Spleen (tissue), 11 donors: ENCODE results near the gene ERLEC1. TPM values are rescaled to one million over a fixed set of nuclear protein-coding genes. Genes with fewer than 3 reads are reported as not detected.

Experiments
- DNase-seq: peaks from one replicate; pipeline ENCODE4 v3.0.0-alpha.2; 2020
- H3K27ac ChIP-seq, 8 donors: fragments of 200-600 bp; sonication (generic) in 7 of 8; 1 replicate in 4 of 8; 2 replicates in 4 of 8; pipeline versions ENCODE4 v1.5.0 to v1.8.0; 2016 to 2021; ENCODE audit warnings: inconsistent platforms in 4 of 8, mild to moderate bottlenecking in 4 of 8, moderate library complexity in 1 of 8
- H3K27me3 ChIP-seq, 7 donors: fragments of 200-600 bp; sonication (generic) in 6 of 7; replicated peaks in 1 of 7; 1 replicate in 4 of 7; 2 replicates in 3 of 7; pipeline versions ENCODE4 v1.5.0 to v1.8.0; 2016 to 2021; ENCODE audit warnings: inconsistent platforms in 3 of 7, mild to moderate bottlenecking in 1 of 7
- H3K36me3 ChIP-seq, 6 donors: fragments of 200-600 bp; sonication (generic) in 5 of 6; 1 replicate in 4 of 6; 2 replicates in 2 of 6; pipeline versions ENCODE4 v1.5.0 to v1.8.0; 2016 to 2021; ENCODE audit warnings: inconsistent platforms in 2 of 6
- H3K4me1 ChIP-seq, 6 donors: fragments of 200-600 bp; sonication (generic) in 5 of 6; 1 replicate in 3 of 6; 2 replicates in 3 of 6; pipeline versions ENCODE4 v1.5.0 to v1.8.0; 2016 to 2021; ENCODE audit warnings: inconsistent platforms in 3 of 6
- H3K4me3 ChIP-seq, 8 donors: fragments of 200-600 bp; sonication (generic) in 7 of 8; 1 replicate in 4 of 8; 2 replicates in 4 of 8; pipeline versions ENCODE4 v1.5.0 to v1.8.0; 2016 to 2021; ENCODE audit warnings: inconsistent platforms in 4 of 8, mild to moderate bottlenecking in 4 of 8, moderate library complexity in 2 of 8
- H3K9me3 ChIP-seq, 8 donors: fragments of 200-600 bp; sonication (generic) in 7 of 8; 1 replicate in 4 of 8; 2 replicates in 4 of 8; pipeline versions ENCODE4 v1.5.0 to v1.8.0; 2016 to 2021; ENCODE audit warnings: inconsistent platforms in 4 of 8
- POLR2A ChIP-seq, 3 donors: fragments of 450-650 bp; IDR thresholded peaks; one replicate each; pipeline ENCODE4 v1.5.1; 2017; ENCODE audit warnings: antibody characterized with exemption in 3 of 3, mild to moderate bottlenecking in 1 of 3
- POLR2AphosphoS5 ChIP-seq, 3 donors: sonication (generic); formaldehyde crosslinking; IDR thresholded peaks; one replicate each; pipeline ENCODE4 v1.5.1; 2017; ENCODE audit warnings: antibody characterized with exemption in 3 of 3
- WGBS, 5 donors: extraction: QIAGEN DNeasy Blood & Tissue Kit in 3 of 5; methylation state at CpG; one replicate each; pipeline versions ENCODE4 v1.1.5 to v1.1.7; 2013 to 2018; 5-methylcytosine and 5-hydroxymethylcytosine counted together
- intact Hi-C: fragments of 100-400 bp; cut with DNase I; formaldehyde crosslinking; loops from one replicate; pipeline ENCODE4 v1.15.0; 2023; ENCODE audit warnings: low total_unique reads
- polyA plus RNA-seq, 3 donors: library from polyadenylated mRNA; stranded (reverse); fragments of 200-250 nt; gene quantifications; one replicate each; pipeline ENCODE4 v1.2.1, GENCODE V29; 2013
- total RNA-seq, 7 donors: library from RNA; depleted of rRNA in 3 of 7; stranded (reverse); fragments of >200 nt in 3 of 7; fragmentation: NEBNext Ultra II Directional in 4 of 7; extraction: Animal tissue kit (Norgen Biotek cat#: 25700) in 4 of 7; gene quantifications; one replicate each; pipeline versions ENCODE4 v1.1.0 to v1.2.1, GENCODE V29; 2016 to 2021
- TF ChIP-seq, protein P1 (sequence below), 11 experiments: fragments of 200-600 bp in 7 of 11; fragments of 450-650 bp in 4 of 11; sonication (generic) in 4 of 11; IDR thresholded peaks in 8 of 11; conservative IDR thresholded peaks in 3 of 11; 1 replicate in 7 of 11; 2 replicates in 4 of 11; pipeline versions ENCODE4 v1.4.0 to v1.8.0; 2016 to 2021; ENCODE audit warnings: antibody characterized with exemption in 11 of 11, inconsistent platforms in 4 of 11, mild to moderate bottlenecking in 1 of 11
- donor health status: healthy with polysubstance abuse.
- donor health status: DM: no; HTN: no; CAD: no; lungs with moderate emphysema.
- donor health status: DM: no; HTN: no; CAD: no.
- donor health status: Bipolar disorder and iron deficiency.
- donor health status: healthy.
- donor health status: DM: no; HTN: no; CAD: no.
- donor health status: DM: yes; HTN: yes; CAD: no.

ERLEC1 gene
- total and polyA plus RNA-seq, 10 donors: 12.7 to 56.4 (median 31.7) TPM

DNA sequence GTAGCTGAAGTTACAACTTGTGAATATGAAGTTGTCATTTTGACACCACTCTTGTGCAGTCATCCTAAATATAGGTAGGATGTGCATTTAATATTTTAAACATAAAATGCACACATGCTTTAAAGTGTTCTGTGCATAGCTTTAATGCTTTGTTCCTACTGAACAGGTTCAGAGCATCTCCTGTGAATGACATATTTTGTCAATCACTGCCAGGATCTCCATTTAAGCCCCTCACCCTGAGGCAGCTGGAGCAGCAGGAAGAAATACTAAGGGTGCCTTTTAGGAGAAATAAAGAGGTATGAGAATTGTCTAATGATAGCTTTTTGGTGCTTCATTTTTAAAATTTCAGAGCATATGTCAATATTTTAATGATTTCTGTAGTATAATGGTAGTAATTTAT lies 14.7 kb downstream of the ERLEC1 start:
- TF ChIP-seq POLR2AphosphoS5 (IDR thresholded peaks at IDR 0.05) (no peak), POLR2A (IDR thresholded peaks at IDR 0.05) (no peak)
- TF ChIP-seq, protein P1, sequence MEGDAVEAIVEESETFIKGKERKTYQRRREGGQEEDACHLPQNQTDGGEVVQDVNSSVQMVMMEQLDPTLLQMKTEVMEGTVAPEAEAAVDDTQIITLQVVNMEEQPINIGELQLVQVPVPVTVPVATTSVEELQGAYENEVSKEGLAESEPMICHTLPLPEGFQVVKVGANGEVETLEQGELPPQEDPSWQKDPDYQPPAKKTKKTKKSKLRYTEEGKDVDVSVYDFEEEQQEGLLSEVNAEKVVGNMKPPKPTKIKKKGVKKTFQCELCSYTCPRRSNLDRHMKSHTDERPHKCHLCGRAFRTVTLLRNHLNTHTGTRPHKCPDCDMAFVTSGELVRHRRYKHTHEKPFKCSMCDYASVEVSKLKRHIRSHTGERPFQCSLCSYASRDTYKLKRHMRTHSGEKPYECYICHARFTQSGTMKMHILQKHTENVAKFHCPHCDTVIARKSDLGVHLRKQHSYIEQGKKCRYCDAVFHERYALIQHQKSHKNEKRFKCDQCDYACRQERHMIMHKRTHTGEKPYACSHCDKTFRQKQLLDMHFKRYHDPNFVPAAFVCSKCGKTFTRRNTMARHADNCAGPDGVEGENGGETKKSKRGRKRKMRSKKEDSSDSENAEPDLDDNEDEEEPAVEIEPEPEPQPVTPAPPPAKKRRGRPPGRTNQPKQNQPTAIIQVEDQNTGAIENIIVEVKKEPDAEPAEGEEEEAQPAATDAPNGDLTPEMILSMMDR (IDR thresholded peaks at IDR 0.05 in 8 of 11, conservative IDR thresholded peaks at IDR 0.05 in 3 of 11): no peak
- no peak for DNase-seq
- Histone ChIP-seq H3K36me3 (peaks cover 0 to 100% (median 69%) of the 10 kb centered on the region in 6 donors), H3K4me3 (no peak overlapping the region), H3K4me1 (peaks cover 0 to 5% (median 0%) of the 10 kb centered on the region in 6 donors), H3K27me3 (no peaks in the 10 kb centered on the region), H3K27ac (no peak overlapping the region), H3K9me3 (no peaks in the 10 kb centered on the region)
- intact Hi-C loops: no loop called here

DNA sequence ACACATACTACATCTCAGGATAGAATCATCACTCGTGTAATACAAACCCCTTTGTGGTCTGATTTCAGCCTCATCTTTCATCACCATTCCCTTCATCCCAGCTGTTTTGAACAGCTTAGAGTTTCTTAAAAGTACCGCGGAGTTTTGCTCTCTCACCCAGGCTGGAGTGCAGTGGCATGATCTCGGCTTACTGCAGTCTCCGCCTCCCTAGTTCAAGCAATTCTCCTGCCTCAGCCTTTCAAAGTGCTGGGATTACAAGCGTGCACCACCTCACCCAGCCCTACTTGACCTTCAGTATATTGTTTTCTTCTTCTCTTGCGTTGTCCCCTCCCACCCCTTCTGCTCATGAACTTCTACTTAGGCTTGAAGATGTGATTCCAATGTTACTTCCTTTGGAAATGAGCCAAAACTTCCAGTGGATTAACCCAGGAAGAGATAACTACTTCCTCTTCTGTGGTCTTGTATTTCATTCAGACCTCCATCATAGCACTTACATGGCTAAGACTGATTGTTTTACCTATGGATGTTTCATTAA lies 15.8 kb downstream of the ERLEC1 start:
- DNase-seq: no peak
- H3K27ac ChIP-seq: no peak overlapping the region
- intact Hi-C loops: no loop called here
- peaks cover 0 to 100% (median 69%) of the 10 kb centered on the region in 6 donors for H3K36me3 ChIP-seq
- no peaks in the 10 kb centered on the region for H3K9me3 ChIP-seq
- H3K27me3 ChIP-seq: no peaks in the 10 kb centered on the region
- no peak for TF ChIP-seq POLR2A (IDR thresholded peaks at IDR 0.05)
- no peak for TF ChIP-seq POLR2AphosphoS5 (IDR thresholded peaks at IDR 0.05)
- TF ChIP-seq, protein P1 (IDR thresholded peaks at IDR 0.05 in 8 of 11, conservative IDR thresholded peaks at IDR 0.05 in 3 of 11): no peak
- H3K4me1 ChIP-seq: peaks cover 0 to 5% (median 0%) of the 10 kb centered on the region in 6 donors
- WGBS, 5 donors: 80 to 85% (median 84%) methylated on average over 7 of the region's 7 CpGs
- no peak overlapping the region for H3K4me3 ChIP-seq

DNA sequence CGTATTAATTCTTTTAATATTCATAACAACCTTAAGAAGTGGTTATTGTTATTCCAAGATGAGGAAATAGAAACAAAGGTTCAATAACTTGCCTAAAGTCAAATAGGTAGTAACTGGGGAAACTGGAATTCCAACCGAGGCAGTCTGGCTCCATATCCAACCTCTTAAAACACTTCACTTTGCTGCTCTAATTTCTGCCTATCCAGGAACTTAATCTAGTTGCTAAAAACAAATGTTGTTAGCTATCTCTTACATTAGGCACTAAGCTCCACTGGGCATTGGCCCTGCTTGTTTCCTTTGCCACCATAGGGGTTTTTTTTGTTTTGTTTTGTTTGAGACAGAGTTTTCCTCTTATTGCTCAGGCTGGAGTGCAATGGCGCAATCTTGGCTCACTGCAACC lies 24.8 kb downstream of the ERLEC1 start:
- 92 to 98% (median 95%) methylated on average over 3 of the region's 3 CpGs for WGBS, 5 donors
- Histone ChIP-seq H3K36me3 (peaks cover 8 to 100% (median 90%) of the 10 kb centered on the region in 6 donors), H3K27me3 (no peaks in the 10 kb centered on the region), H3K4me1 (no peaks in the 10 kb centered on the region), H3K9me3 (no peaks in the 10 kb centered on the region), H3K27ac (no peak overlapping the region), H3K4me3 (no peak overlapping the region)
- no peak for DNase-seq
- intact Hi-C loops: no loop called here
- TF ChIP-seq POLR2AphosphoS5 (IDR thresholded peaks at IDR 0.05) (no peak), POLR2A (IDR thresholded peaks at IDR 0.05) (no peak)
- TF ChIP-seq, protein P1 (IDR thresholded peaks at IDR 0.05 in 8 of 11, conservative IDR thresholded peaks at IDR 0.05 in 3 of 11): no peak

DNA sequence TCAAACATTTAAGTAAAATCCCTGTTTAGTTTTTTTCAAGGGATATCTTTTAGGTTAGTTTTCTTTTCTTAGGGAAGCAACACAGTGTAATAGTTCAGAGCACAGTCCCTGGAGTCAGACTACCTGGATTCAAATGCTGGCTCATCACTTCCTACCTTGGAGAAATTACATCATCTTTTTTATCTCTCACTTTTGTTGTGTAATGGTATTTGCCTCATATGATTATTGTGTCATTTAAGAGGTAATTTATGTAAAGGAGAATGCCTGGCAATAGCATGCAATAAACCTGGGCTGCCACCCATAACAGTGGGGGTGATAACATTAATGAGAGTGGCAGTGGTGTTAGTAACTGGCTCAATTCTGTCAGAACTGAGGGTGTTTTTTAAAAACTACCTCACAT lies 26.3 kb downstream of the ERLEC1 start:
- Histone ChIP-seq H3K27me3 (no peaks in the 10 kb centered on the region), H3K27ac (no peak overlapping the region), H3K4me3 (no peak overlapping the region), H3K9me3 (no peaks in the 10 kb centered on the region), H3K36me3 (peaks cover 8 to 100% (median 87%) of the 10 kb centered on the region in 6 donors), H3K4me1 (no peaks in the 10 kb centered on the region)
- intact Hi-C loops: no loop called here
- DNase-seq: no peak
- TF ChIP-seq POLR2AphosphoS5 (IDR thresholded peaks at IDR 0.05) (no peak), POLR2A (IDR thresholded peaks at IDR 0.05) (no peak)
- TF ChIP-seq, protein P1 (IDR thresholded peaks at IDR 0.05 in 8 of 11, conservative IDR thresholded peaks at IDR 0.05 in 3 of 11): no peak
